Measurements from ENCODE around the gene OR2T6. TPM values are rescaled to one million over a fixed set of nuclear protein-coding genes. Genes with fewer than 3 reads are reported as not detected.
"Not testable (repeated sequence)": the region's sequence is repeated elsewhere in the genome, so short reads cannot be mapped to it uniquely, and the experiment has no call there.

OR2T6 gene, protein sequence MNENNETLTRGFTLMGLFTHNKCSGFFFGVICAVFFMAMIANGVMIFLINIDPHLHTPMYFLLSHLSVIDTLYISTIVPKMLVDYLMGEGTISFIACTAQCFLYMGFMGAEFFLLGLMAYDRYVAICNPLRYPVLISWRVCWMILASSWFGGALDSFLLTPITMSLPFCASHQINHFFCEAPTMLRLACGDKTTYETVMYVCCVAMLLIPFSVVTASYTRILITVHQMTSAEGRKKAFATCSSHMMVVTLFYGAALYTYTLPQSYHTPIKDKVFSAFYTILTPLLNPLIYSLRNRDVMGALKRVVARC
- not detected for total RNA-seq
- long read RNA-seq, result 0 reads

- no peak for DNase-seq
- intact Hi-C loops (cut with DNase I, micrococcal nuclease), result no loop called here
- no peak for ATAC-seq
Observed at GRCh38 chr1:248375446-248375845, at the start of gene OR2T6. TSS of gene OR2T6 (plus strand) at chr1:248375746. CDS start at chr1:248387609, 11,863 bp downstream.

DNA sequence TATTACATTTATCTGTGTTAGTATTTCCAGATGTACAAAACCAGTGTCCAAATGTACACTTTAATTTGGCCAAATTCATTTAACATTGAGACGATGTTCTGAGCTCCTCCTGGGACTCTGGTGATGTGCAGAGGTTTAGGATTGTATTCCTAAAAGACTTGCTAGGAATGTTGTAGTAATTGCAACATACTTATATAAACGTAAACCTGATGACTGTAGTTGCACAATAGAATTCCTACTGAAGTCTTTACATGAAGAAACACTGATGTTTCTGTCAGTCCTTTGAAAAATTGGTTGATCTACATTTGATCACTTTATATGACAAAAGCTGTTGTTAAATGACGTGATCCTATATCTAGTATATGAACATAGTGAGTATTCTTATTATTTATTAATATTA, 32.1 kb upstream of the OR2T6 start:
- DNase-seq, result no peak
- intact Hi-C loops (cut with DNase I, micrococcal nuclease), result no loop called here
- ATAC-seq, result no peak

GRCh38 chr1:248348475-248348874, 27.1 kb upstream of the OR2T6 start, which contains the start of gene OR14C36:
TSS of gene OR14C36 (plus strand) at chr1:248348775. CDS start at chr1:248348775, 0 bp downstream.
- intact Hi-C loops (cut with DNase I, micrococcal nuclease), result no loop called here
- ATAC-seq, result no peak
- no peak for DNase-seq

- intact Hi-C loops (cut with DNase I, micrococcal nuclease), result no loop called here
- DNase-seq (no peak), ATAC-seq (no peak)
Observed at GRCh38 chr1:248359415-248359814, 16.1 kb upstream of the OR2T6 start.

- ATAC-seq, result no peak
- intact Hi-C loops (cut with DNase I, micrococcal nuclease), result no loop called here
- no peak for DNase-seq
Observed at GRCh38 chr1:248361121-248361715, 14.3 kb upstream of the OR2T6 start, which contains the start of gene OR2T4. TSS of gene OR2T4 (plus strand) at chr1:248361665. CDS start at chr1:248361665, 0 bp downstream.

- intact Hi-C loops (cut with DNase I, micrococcal nuclease), result no loop called here
- no peak for ATAC-seq
- DNase-seq, result no peak
Observed at GRCh38 chr1:248366609-248367008, 8.9 kb upstream of the OR2T6 start.

GRCh38 chr1:248372394-248372793, 3.2 kb upstream of the OR2T6 start:
- ATAC-seq (no peak), DNase-seq (no peak)
- intact Hi-C loops (cut with DNase I, micrococcal nuclease), result no loop called here

- ATAC-seq (no peak), DNase-seq (no peak)
- intact Hi-C loops (cut with DNase I, micrococcal nuclease), result no loop called here
Observed at GRCh38 chr1:248373761-248374160, 1.8 kb upstream of the OR2T6 start.

DNA sequence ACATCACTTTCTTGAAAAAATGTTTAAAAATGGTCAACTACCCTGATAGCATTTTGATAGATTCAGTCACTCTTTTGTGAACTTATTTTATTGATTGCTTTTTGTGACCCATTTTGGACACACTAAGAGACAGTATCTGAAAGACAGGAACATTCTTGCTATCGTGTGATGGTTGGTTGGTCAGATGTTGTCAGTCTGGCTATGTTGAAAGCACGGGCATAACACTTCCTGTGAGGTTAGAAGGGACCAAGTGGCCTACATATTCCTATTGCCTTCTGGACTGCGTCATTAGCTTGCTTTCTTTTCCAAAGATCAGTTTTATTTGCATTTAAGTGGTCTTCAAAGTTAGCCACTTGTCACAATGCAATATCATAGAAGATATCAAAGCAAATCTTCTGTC, 1.4 kb downstream of the OR2T6 start:
- no peak for DNase-seq

DNA sequence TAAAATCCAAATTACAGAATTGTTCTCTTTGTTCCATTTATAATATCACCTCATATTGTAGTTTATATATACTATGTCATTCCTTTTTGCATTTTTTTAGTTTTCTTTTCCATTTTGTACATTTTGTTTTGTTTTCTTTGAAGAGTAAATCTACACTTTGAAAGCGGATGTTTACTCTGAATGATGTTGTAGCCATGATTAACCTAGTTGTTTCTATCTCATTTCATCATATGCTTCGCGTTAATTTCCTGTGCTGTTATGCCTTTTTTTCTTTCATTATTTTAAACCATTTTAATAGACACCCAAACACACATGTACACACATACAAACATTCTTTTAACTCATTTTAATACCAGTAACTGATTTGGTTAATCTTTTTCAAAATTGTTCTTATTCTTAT, 5.3 kb downstream of the OR2T6 start:
- intact Hi-C loops (cut with DNase I, micrococcal nuclease), result no loop called here
- ATAC-seq (no peak), DNase-seq (no peak)

More for the DNA sequence above, 1.4 kb downstream of the OR2T6 start:
- intact Hi-C loops (cut with DNase I, micrococcal nuclease), result no loop called here
- ATAC-seq, result no peak

DNA sequence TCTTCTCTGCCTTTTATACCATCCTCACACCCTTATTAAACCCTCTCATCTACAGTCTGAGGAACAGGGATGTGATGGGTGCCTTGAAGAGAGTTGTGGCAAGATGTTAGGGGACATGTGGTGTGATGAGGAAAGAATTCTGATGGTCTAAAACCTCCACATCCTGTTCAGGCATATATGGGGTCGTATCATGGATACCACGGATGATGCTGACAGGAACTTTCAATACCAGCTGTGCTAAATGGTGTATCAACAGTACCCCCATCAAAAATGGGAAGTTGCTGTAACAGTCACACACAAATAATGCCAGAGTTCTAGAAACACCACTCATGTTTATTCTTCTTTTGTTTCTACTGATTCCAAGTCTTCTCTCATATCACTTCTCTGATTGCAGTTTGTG, 12.9 kb downstream of the OR2T6 start:
- DNase-seq (no peak), ATAC-seq (no peak)
- intact Hi-C loops (cut with DNase I, micrococcal nuclease), result no loop called here

GRCh38 chr1:248393050-248393449, 17.5 kb downstream of the OR2T6 start:
- intact Hi-C loops (cut with DNase I, micrococcal nuclease), result no loop called here
- no peak for ATAC-seq

DNA sequence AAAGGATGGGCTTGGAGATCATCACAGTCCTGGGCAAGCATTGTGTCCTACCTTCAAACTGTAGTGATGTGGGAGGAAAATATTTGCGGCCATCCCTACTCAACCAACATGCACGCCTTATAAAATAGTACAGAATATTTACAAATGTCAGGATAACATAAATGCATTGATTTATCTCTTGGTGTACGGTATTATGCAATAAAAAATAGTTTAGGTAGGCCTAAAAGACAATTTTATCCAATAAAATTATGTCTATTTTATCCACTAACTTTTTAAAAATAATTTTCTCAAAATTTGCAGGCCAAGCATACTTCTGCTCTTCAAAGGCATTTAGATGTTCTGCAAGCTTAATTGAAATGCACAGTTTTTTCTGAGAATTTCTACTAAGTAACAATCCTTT, 27.2 kb downstream of the OR2T6 start, which contains the start of gene OR2T1:
Gene OR2T1, plus strand, starts transcription at position 301 of the 400 bp plus-strand sequence. CDS start 3,100 bp downstream, outside the sequence.
- DNase-seq (no peak), ATAC-seq (no peak)
- intact Hi-C loops (cut with DNase I, micrococcal nuclease), result no loop called here

More at GRCh38 chr1:248393050-248393449, 17.5 kb downstream of the OR2T6 start:
- DNase-seq, result no peak

GRCh38 chr1:248404024-248404423, 28.5 kb downstream of the OR2T6 start:
- DNase-seq (no peak), ATAC-seq (no peak)
- intact Hi-C loops (cut with DNase I, micrococcal nuclease), result no loop called here

DNA sequence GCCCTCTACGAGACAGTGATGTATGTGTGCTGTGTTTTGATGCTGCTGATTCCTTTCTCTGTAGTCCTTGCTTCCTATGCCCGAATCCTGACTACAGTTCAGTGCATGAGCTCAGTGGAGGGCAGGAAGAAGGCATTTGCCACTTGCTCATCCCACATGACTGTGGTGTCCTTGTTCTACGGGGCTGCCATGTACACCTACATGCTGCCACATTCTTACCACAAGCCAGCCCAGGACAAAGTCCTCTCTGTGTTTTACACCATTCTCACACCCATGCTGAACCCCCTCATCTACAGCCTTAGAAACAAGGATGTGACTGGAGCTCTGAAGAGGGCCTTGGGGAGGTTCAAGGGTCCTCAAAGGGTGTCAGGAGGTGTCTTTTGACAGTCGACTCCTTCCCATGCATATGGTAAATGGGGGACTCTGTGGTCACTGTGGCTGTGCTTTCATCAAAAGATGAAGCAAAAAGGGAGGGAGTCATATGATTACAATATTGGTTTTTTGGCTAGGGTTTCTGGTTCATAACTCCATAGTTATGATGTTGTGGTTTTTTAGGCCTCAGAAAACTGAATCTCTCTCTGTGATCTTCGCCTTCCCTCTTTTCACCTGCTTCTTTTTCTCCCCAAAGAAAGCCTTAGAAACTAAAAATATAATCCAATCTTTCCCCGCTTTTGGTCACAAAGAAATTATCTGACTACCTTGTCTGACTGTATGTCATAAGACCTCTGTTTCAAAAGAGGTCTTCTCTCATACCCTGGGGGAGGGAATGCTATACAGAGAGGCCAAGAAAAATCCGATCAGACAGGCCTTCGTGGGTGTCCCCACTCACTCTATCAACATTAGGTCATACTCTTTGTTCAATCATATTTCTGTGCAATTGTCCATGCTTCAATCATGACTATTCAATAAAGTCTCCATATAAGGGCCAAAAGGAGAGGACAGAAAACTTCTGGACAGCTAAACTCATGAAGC, 31.5 kb downstream of the OR2T6 start:
- DNase-seq (no peak), ATAC-seq (no peak)
- intact Hi-C loops (cut with DNase I, micrococcal nuclease), result no loop called here

DNA sequence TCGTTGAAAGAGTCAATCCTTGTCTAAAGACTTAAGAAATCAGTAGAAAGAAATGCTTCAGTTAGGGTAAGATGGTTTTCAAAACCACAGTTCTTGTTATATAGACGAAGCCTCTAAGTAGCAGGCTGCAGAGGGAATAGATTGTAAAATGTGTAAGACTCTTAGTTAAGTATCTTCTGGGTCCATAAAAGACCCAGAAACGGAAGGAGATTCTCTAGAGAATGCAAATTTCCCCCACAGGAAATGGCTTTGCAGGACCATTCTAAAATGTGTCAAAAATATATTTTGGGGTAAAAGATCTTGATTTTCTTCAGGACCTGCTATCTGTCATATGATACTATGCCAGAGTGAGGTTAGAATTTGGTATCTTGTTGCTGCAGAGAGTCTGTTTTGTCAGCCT, 40.7 kb downstream of the OR2T6 start:
- no peak for DNase-seq
- intact Hi-C loops (cut with DNase I, micrococcal nuclease), result no loop called here
- no peak for ATAC-seq

- intact Hi-C loops (cut with DNase I, micrococcal nuclease), result no loop called here
Observed at GRCh38 chr1:248417854-248418253, 42.3 kb downstream of the OR2T6 start.

GRCh38 chr1:248421384-248421783, 45.8 kb downstream of the OR2T6 start:
- ATAC-seq (no peak), DNase-seq (no peak)
- intact Hi-C loops (cut with DNase I, micrococcal nuclease), result no loop called here

More at GRCh38 chr1:248417854-248418253, 42.3 kb downstream of the OR2T6 start:
- ATAC-seq, result no peak
- no peak for DNase-seq

- ATAC-seq; intact Hi-C loops (cut with DNase I, micrococcal nuclease); DNase-seq: not testable (repeated sequence)
Observed at GRCh38 chr1:248427526-248428191, 52.1 kb downstream of the OR2T6 start.

All from left colon (tissue), 2 donors.